ENCODE measurements around the gene COL17A1.

COL17A1 gene

GRCh38 chr10:104096692-104097091 is 11.0 kb upstream of the COL17A1 start:
- no peak for DNase-seq

- DNase-seq = no peak
These were observed 7.1 kb upstream of the COL17A1 start for GRCh38 chr10:104092749-104093148.

GRCh38 chr10:104090611-104091010 is 4.9 kb upstream of the COL17A1 start:
- DNase-seq = no peak

GRCh38 chr10:104089621-104090020 is 3.9 kb upstream of the COL17A1 start:
- no peak for DNase-seq

- DNase-seq = no peak
These were observed 2.6 kb upstream of the COL17A1 start for GRCh38 chr10:104088239-104088638.

GRCh38 chr10:104084482-104085142 is 1.1 kb downstream of the COL17A1 start:
- DNase-seq = no peak

GRCh38 chr10:104081998-104082397 is 3.7 kb downstream of the COL17A1 start:
- DNase-seq = no peak

- DNase-seq = peak; percentile 10
These were observed 4.9 kb downstream of the COL17A1 start for GRCh38 chr10:104080762-104081161.

- DNase-seq = no peak
These were observed 8.0 kb downstream of the COL17A1 start for GRCh38 chr10:104077663-104078151.

- DNase-seq = no peak
These were observed 8.4 kb downstream of the COL17A1 start for GRCh38 chr10:104077247-104077646.

GRCh38 chr10:104076743-104077160 is 8.9 kb downstream of the COL17A1 start:
- DNase-seq = no peak

- no peak for DNase-seq
These were observed 11.2 kb downstream of the COL17A1 start for GRCh38 chr10:104074505-104074904.

- DNase-seq = no peak
These were observed 12.9 kb downstream of the COL17A1 start for GRCh38 chr10:104072786-104073185.

GRCh38 chr10:104069613-104070012 is 16.1 kb downstream of the COL17A1 start:
- no peak for DNase-seq

- DNase-seq = no peak
These were observed 18.2 kb downstream of the COL17A1 start for GRCh38 chr10:104067525-104067924.

GRCh38 chr10:104066945-104067344 is 18.7 kb downstream of the COL17A1 start:
- DNase-seq = no peak

GRCh38 chr10:104065748-104066147 is 19.9 kb downstream of the COL17A1 start:
- no peak for DNase-seq

- no peak for DNase-seq
These were observed 24.5 kb downstream of the COL17A1 start for GRCh38 chr10:104061196-104061595.

- DNase-seq = no peak
These were observed 26.3 kb downstream of the COL17A1 start for GRCh38 chr10:104059364-104059763.

GRCh38 chr10:104057717-104058116 is 28.0 kb downstream of the COL17A1 start:
- DNase-seq = no peak

- DNase-seq = no peak
These were observed 28.9 kb downstream of the COL17A1 start for GRCh38 chr10:104056619-104057273.

GRCh38 chr10:104054430-104054829 is 31.2 kb downstream of the COL17A1 start:
- no peak for DNase-seq

- no peak for DNase-seq
These were observed 32.5 kb downstream of the COL17A1 start for GRCh38 chr10:104053201-104053600.

- DNase-seq = no peak
These were observed 33.2 kb downstream of the COL17A1 start for GRCh38 chr10:104052431-104052830.
